Endothelial cell of umbilical vein (primary cell): ENCODE results near the gene ERVK3-1. TPM values are rescaled to one million over a fixed set of nuclear protein-coding genes. Genes with fewer than 3 reads are reported as not detected.

Source experiments
- BruUV-seq: library from RNA; stranded (reverse); fragments of 400-500 nt; replicated peaks from 2 replicates; lab custom pipeline; 2021; lab: Mats Ljungman, UMichigan
- CTCF ChIA-PET: fragments of 300-600, 350-600 bp; sonication (Branson Sonifier 250); formaldehyde crosslinking; loops from one replicate; lab custom pipeline; 2021; ENCODE audit warnings: antibody characterized with exemption, inconsistent platforms; lab: Charles Lee
- POLR2A ChIA-PET: fragments of 300-600, 350-600 bp; sonication (Branson Sonifier 250); formaldehyde crosslinking; loops from one replicate; lab custom pipeline; 2021; ENCODE audit warnings: antibody characterized with exemption, inconsistent platforms; lab: Charles Lee
- DNase-seq: peaks from one replicate; pipeline ENCODE4 v3.0.0-alpha.2; 2011; ENCODE audit warnings: low read depth, low spot score
- FAIRE-seq: peaks from 2 replicates; lab custom pipeline; 2011; peaks lifted over from hg19 to GRCh38; lab: Jason Lieb, UNC
- H2AFZ ChIP-seq: 2 replicates; pipeline ENCODE4 v1.6.0; 2012; ENCODE audit warnings: low read depth, low read length, control low read depth, inconsistent platforms
- H3K27ac ChIP-seq: 2 replicates; pipeline ENCODE4 v1.5.1; 2011; ENCODE audit warnings: low read depth, mild to moderate bottlenecking, control low read depth, low read length, moderate library complexity; ENCODE audit not compliant: insufficient read depth
- H3K27me3 ChIP-seq, 2 experiments: 2 replicates each; pipeline versions ENCODE4 v1.6.0 to v1.6.1; 2011; ENCODE audit warnings: low read length in 2 of 2, mixed read lengths in 1 of 2; ENCODE audit not compliant: control insufficient read depth in 2 of 2, insufficient read depth in 2 of 2
- H3K36me3 ChIP-seq, 2 experiments: 2 replicates in 1 of 2; 3 replicates in 1 of 2; pipeline ENCODE4 v1.5.1; 2011; ENCODE audit warnings: low read length in 2 of 2, mild to moderate bottlenecking in 1 of 2, moderate library complexity in 1 of 2; ENCODE audit not compliant: control insufficient read depth in 2 of 2, insufficient read depth in 2 of 2; ENCODE audit errors: extremely low read depth in 1 of 2
- H3K4me1 ChIP-seq: 3 replicates; pipeline ENCODE4 v1.5.1; 2011; ENCODE audit warnings: mild to moderate bottlenecking, low read length; ENCODE audit not compliant: control insufficient read depth, insufficient read depth; ENCODE audit errors: extremely low read depth
- H3K4me2 ChIP-seq: 2 replicates; pipeline ENCODE4 v1.6.1; 2011; ENCODE audit warnings: low read length, control low read depth, mixed read lengths; ENCODE audit not compliant: insufficient read depth
- H3K4me3 ChIP-seq, 3 experiments: fragments of 200-600 bp in 1 of 3; sonication (generic), shearing (Covaris generic) in 1 of 3; replicated peaks in 1 of 3; 2 replicates each; pipeline ENCODE4 v1.5.1; 2011 to 2016; ENCODE audit warnings: control low read depth in 3 of 3, low read length in 3 of 3, mild to moderate bottlenecking in 2 of 3, inconsistent platforms in 1 of 3, low read depth in 1 of 3, moderate library complexity in 1 of 3; ENCODE audit not compliant: insufficient read depth in 1 of 3
- H3K79me2 ChIP-seq: 2 replicates; pipeline ENCODE4 v1.6.0; 2012; ENCODE audit warnings: low read length, inconsistent platforms; ENCODE audit not compliant: control insufficient read depth, insufficient read depth
- H3K9ac ChIP-seq: replicated peaks from 2 replicates; pipeline ENCODE3; 2011; ENCODE audit warnings: low read length, control low read depth; ENCODE audit not compliant: insufficient read depth; ENCODE audit errors: extremely low read depth
- H3K9me1 ChIP-seq: replicated peaks from 3 replicates; pipeline ENCODE4 v1.6.0; 2011; ENCODE audit warnings: mild to moderate bottlenecking, low read length; ENCODE audit not compliant: control insufficient read depth, insufficient read depth; ENCODE audit errors: extremely low read depth
- H3K9me3 ChIP-seq: replicated peaks from 2 replicates; pipeline ENCODE4 v1.5.1; 2012; ENCODE audit warnings: low read length, inconsistent platforms; ENCODE audit not compliant: control insufficient read depth, insufficient read depth
- H4K20me1 ChIP-seq: replicated peaks from 2 replicates; pipeline ENCODE3; 2011; ENCODE audit warnings: mild to moderate bottlenecking, low read length; ENCODE audit not compliant: control insufficient read depth, insufficient read depth; ENCODE audit errors: extremely low read depth
- CTCF ChIP-seq, 2 donors: IDR thresholded peaks; 1 replicate in 1 of 2; 2 replicates in 1 of 2; pipeline ENCODE4 v1.5.1; 2011; ENCODE audit warnings: low read length in 2 of 2, mild to moderate bottlenecking in 2 of 2, moderate library complexity in 2 of 2, control low read depth in 1 of 2, inconsistent platforms in 1 of 2, low read depth in 1 of 2; ENCODE audit not compliant: insufficient read depth in 1 of 2; ENCODE audit errors: extremely low read depth in 1 of 2
- EZH2 ChIP-seq: IDR thresholded peaks from 2 replicates; pipeline ENCODE4 v1.6.1; 2012; ENCODE audit warnings: borderline replicate concordance, low read depth, mild to moderate bottlenecking, moderate library complexity, low read length, inconsistent platforms; ENCODE audit not compliant: severe bottlenecking
- FOS ChIP-seq: IDR thresholded peaks from 2 replicates; pipeline ENCODE4 v1.6.1; 2011; ENCODE audit warnings: mild to moderate bottlenecking, low read length, moderate library complexity, borderline replicate concordance; ENCODE audit not compliant: insufficient read depth
- GATA2 ChIP-seq: IDR thresholded peaks from 2 replicates; pipeline ENCODE4 v1.7.0; 2011; ENCODE audit warnings: low read depth, mild to moderate bottlenecking, moderate library complexity, mixed read lengths, low read length; ENCODE audit not compliant: insufficient read length, insufficient read depth
- JUN ChIP-seq: IDR thresholded peaks from 2 replicates; pipeline ENCODE4 v1.6.1; 2011; ENCODE audit warnings: borderline replicate concordance, low read depth; ENCODE audit not compliant: insufficient read length, insufficient read depth
- MYC ChIP-seq: IDR thresholded peaks from one replicate; pipeline ENCODE4 v1.6.1; 2011; ENCODE audit warnings: mild to moderate bottlenecking, low read depth, low read length
- POLR2A ChIP-seq: IDR thresholded peaks from 2 replicates; pipeline ENCODE4 v1.6.1; 2012; ENCODE audit warnings: low read depth, mild to moderate bottlenecking, control low read depth, low read length
- POLR2AphosphoS5 ChIP-seq: IDR thresholded peaks from 2 replicates; pipeline ENCODE4 v1.6.1; 2012; ENCODE audit warnings: low read depth, mild to moderate bottlenecking, control low read depth, low read length, moderate library complexity; ENCODE audit not compliant: insufficient read depth
- dilution Hi-C: fragments of 300-500 bp; cut with MboI; formaldehyde crosslinking; loops from one replicate; pipeline ENCODE4 v1.15.0; 2019; ENCODE audit warnings: low sequenced_read_pairs; ENCODE audit not compliant: extremely low pct_ligation_motif_present
- intact Hi-C: fragments of 100-400 bp; cut with micrococcal nuclease; formaldehyde crosslinking; loops from one replicate; pipeline ENCODE4 v1.10.0; 2022
- polyA plus RNA-seq, 4 experiments: library from polyadenylated mRNA; depleted of rRNA in 3 of 4; stranded (reverse) in 3 of 4; unstranded in 1 of 4; fragments of >200 nt; gene quantifications; 2 replicates each; pipeline versions ENCODE4 v1.2.1 to v1.2.3, GENCODE V29; 2011 to 2012; ENCODE audit warnings: missing spikeins in 1 of 4
- total RNA-seq: library from RNA; stranded (reverse); gene quantifications from 2 replicates; pipeline ENCODE4 v1.2.3, GENCODE V29; 2021
- TF ChIP-seq, protein P1 (sequence below): IDR thresholded peaks from 2 replicates; pipeline ENCODE4 v1.6.1; 2011; ENCODE audit not compliant: insufficient read depth, insufficient read length

Gene ERVK3-1
- total and polyA plus RNA-seq, 2 donors (not counting 3 experiments of a cell fraction or from before 2014, with no cell fraction given) = 25.8 to 29.3 TPM

- H3K27ac ChIP-seq = no peak overlapping the region
- H3K79me2 ChIP-seq = peaks cover 10% of the 10 kb centered on the region
- H4K20me1 ChIP-seq = no peaks in the 10 kb centered on the region
- no peak overlapping the region for H3K4me2 ChIP-seq
- FAIRE-seq = no peak
- no peak overlapping the region for H3K4me3 ChIP-seq
- DNase-seq = no peak
- H3K9me1 ChIP-seq = no peaks in the 10 kb centered on the region
- intact Hi-C loops = no loop called here
- H2AFZ ChIP-seq = no peak overlapping the region
- CTCF ChIA-PET = no interaction called here
- H3K9ac ChIP-seq = no peak overlapping the region
- no peaks in the 10 kb centered on the region for H3K27me3 ChIP-seq
- peaks cover 6% of the 10 kb centered on the region for H3K4me1 ChIP-seq
- H3K36me3 ChIP-seq = peaks cover 0 to 13% of the 10 kb centered on the region in 2 experiments
- no peaks in the 10 kb centered on the region for H3K9me3 ChIP-seq
- BruUV-seq = no TSS peak
- TF ChIP-seq EZH2 (no peak), FOS (no peak), POLR2A (no peak), POLR2AphosphoS5 (no peak), CTCF (IDR thresholded peaks at IDR 0.05; ENCODE audit: extremely low read depth in 1 of 2, insufficient read depth in 1 of 2, low read depth in 1 of 2, low read length in 2 of 2) (no peak), JUN (no peak), GATA2 (no peak), MYC (no peak)
- TF ChIP-seq, protein P1, sequence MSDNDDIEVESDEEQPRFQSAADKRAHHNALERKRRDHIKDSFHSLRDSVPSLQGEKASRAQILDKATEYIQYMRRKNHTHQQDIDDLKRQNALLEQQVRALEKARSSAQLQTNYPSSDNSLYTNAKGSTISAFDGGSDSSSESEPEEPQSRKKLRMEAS = no peak
- POLR2A ChIA-PET = no interaction called here
- dilution Hi-C loops = no loop called here
Measured at GRCh38 chr19:58332697-58333096, 27.5 kb downstream of the ERVK3-1 start.
